ENCODE data around the gene SEMA4F.

SEMA4F gene

DNA sequence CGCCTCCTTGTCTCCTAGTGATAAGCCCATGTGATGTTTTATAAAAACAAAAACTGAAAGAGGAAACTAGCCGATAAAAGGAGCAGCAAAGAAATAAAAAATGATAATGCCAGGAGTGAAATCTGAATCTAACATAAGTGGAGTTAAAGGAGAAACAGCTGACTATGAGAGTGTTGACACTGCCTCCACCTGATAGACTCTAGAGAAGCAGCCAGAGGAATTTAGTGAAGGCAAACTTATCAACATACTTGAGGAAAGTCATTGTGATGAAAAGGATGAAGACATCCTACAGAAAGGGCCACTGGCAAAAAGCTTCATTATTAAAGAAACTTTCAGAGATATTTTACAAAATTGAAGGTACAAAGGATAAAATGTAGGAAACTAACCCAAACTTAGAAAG lies 7.8 kb upstream of the SEMA4F start:
- H3K27ac ChIP-seq (ENCODE audit: low read depth, low read length) = no peak overlapping the region
- H3K4me2 ChIP-seq (ENCODE audit: low read depth, low read length, poor library complexity, severe bottlenecking) = no peak overlapping the region
- no peaks in the 10 kb centered on the region for H3F3A ChIP-seq (ENCODE audit: insufficient read depth)
- no peak for TF ChIP-seq EZH2phosphoT487 (conservative IDR thresholded peaks at IDR 0.05; ENCODE audit: low read length)
- TF ChIP-seq, protein P1, sequence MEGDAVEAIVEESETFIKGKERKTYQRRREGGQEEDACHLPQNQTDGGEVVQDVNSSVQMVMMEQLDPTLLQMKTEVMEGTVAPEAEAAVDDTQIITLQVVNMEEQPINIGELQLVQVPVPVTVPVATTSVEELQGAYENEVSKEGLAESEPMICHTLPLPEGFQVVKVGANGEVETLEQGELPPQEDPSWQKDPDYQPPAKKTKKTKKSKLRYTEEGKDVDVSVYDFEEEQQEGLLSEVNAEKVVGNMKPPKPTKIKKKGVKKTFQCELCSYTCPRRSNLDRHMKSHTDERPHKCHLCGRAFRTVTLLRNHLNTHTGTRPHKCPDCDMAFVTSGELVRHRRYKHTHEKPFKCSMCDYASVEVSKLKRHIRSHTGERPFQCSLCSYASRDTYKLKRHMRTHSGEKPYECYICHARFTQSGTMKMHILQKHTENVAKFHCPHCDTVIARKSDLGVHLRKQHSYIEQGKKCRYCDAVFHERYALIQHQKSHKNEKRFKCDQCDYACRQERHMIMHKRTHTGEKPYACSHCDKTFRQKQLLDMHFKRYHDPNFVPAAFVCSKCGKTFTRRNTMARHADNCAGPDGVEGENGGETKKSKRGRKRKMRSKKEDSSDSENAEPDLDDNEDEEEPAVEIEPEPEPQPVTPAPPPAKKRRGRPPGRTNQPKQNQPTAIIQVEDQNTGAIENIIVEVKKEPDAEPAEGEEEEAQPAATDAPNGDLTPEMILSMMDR (IDR thresholded peaks at IDR 0.05; ENCODE audit: insufficient read depth, low read length, poor library complexity, severe bottlenecking) = no peak
- H3K27me3 ChIP-seq (ENCODE audit: low read length) = no peaks in the 10 kb centered on the region
- H3K9ac ChIP-seq (ENCODE audit: low read length) = no peak overlapping the region
- no peak overlapping the region for H2AFZ ChIP-seq (ENCODE audit: low read depth, low read length, severe bottlenecking)
- H4K20me1 ChIP-seq (ENCODE audit: low read depth, low read length) = no peaks in the 10 kb centered on the region; the same call in 1 of the 2 replicates
- H3K9me3 ChIP-seq (ENCODE audit: insufficient read depth, low read length) = no peaks in the 10 kb centered on the region
- no peaks in the 10 kb centered on the region for H3K79me2 ChIP-seq (ENCODE audit: insufficient read depth, low read length)
- H3K4me3 ChIP-seq (ENCODE audit: insufficient read depth, low read length, poor library complexity, severe bottlenecking) = no peak overlapping the region
- no peaks in the 10 kb centered on the region for H3K9me2 ChIP-seq (replicated peaks; ENCODE audit: insufficient read depth, low read length)
- H3K36me3 ChIP-seq (ENCODE audit: low read length) = no peaks in the 10 kb centered on the region

DNA sequence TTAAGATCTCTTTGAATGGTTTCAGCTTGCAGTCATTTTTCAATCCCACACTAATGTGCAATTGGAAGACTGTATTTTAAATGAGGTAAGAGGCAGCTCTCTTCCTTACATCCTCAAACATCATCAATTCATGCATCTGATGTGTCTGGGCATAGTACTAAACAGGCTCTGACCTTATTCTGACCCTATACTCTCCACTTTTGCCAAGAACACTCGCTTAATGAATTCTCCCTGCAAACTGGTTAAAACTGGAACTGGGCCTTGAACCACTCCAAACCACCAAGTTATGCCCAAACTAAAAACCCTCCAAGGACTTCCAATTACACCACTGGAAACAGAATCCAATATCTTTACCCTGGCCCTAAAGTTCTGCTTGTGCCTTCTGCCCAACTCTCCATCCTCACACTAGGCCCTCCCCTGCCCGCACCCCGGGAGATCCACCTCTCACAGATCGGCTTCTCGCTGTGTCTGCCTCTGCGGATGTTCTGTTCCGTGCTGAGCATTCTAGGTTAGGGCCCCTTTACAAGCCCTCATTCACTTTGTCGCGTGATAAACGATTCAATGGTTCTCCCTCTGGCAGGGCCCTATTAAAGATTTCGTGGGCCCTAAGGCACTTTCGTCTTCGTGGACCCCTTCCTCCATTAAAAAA lies 7.1 kb upstream of the SEMA4F start:
- H4K20me1 ChIP-seq (ENCODE audit: low read depth, low read length) = no peaks in the 10 kb centered on the region; the same call in 1 of the 2 replicates
- H3K9me3 ChIP-seq (ENCODE audit: insufficient read depth, low read length) = no peaks in the 10 kb centered on the region
- H3K9me2 ChIP-seq (replicated peaks; ENCODE audit: insufficient read depth, low read length) = no peaks in the 10 kb centered on the region
- H3K27me3 ChIP-seq (ENCODE audit: low read length) = no peaks in the 10 kb centered on the region
- no peak for TF ChIP-seq EZH2phosphoT487 (conservative IDR thresholded peaks at IDR 0.05; ENCODE audit: low read length)
- TF ChIP-seq, protein P1 (IDR thresholded peaks at IDR 0.05; ENCODE audit: insufficient read depth, low read length, poor library complexity, severe bottlenecking) = no peak
- H3K27ac ChIP-seq (ENCODE audit: low read depth, low read length) = no peak overlapping the region
- H3K4me2 ChIP-seq (ENCODE audit: low read depth, low read length, poor library complexity, severe bottlenecking) = no peak overlapping the region
- H3K4me3 ChIP-seq (ENCODE audit: insufficient read depth, low read length, poor library complexity, severe bottlenecking) = no peak overlapping the region
- no peaks in the 10 kb centered on the region for H3K79me2 ChIP-seq (ENCODE audit: insufficient read depth, low read length)
- H3F3A ChIP-seq (ENCODE audit: insufficient read depth) = no peaks in the 10 kb centered on the region
- no peak overlapping the region for H2AFZ ChIP-seq (ENCODE audit: low read depth, low read length, severe bottlenecking)
- H3K9ac ChIP-seq (ENCODE audit: low read length) = no peak overlapping the region
- no peaks in the 10 kb centered on the region for H3K36me3 ChIP-seq (ENCODE audit: low read length)

DNA sequence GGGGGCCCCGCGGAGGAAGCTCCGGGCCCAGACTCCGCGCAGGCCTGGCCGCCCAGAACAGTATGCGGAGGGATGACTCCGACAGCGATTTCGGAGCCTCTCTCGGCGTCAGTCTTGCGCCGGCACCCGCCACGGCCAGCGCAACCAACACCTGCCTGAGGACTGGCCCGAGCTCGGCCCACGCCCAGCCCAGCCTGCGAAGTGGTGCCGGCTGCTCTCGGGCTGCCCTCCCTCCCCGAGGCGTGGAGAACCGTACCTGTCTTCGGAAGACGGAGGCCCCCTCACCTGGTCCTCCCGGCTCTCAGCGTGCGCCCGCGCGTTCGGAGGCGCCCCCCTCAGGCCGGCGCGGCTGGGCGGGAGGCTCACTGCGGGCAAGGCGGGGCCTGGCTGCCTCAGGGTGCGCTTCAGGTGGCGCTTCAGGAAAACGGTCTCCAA lies 6.0 kb upstream of the SEMA4F start, which contains the start of gene M1AP:
TSS of gene M1AP (minus strand) at position 322 of the 435 bp plus-strand sequence. CDS start 8,055 bp downstream, outside the sequence.
- Histone ChIP-seq H3K4me2 (ENCODE audit: low read depth, low read length, poor library complexity, severe bottlenecking) (no peak within 1 kb of the TSS), H3K9me3 (ENCODE audit: insufficient read depth, low read length) (no peaks in the 10 kb centered on the region), H3K27ac (ENCODE audit: low read depth, low read length) (no peak within 1 kb of the TSS), H3K79me2 (ENCODE audit: insufficient read depth, low read length) (no peaks in the 10 kb centered on the region), H3K27me3 (ENCODE audit: low read length) (no peaks in the 10 kb centered on the region), H2AFZ (ENCODE audit: low read depth, low read length, severe bottlenecking) (no peak within 1 kb of the TSS), H3F3A (ENCODE audit: insufficient read depth) (no peaks in the 10 kb centered on the region), H3K4me3 (ENCODE audit: insufficient read depth, low read length, poor library complexity, severe bottlenecking) (no peak within 1 kb of the TSS), H3K9ac (ENCODE audit: low read length) (no peak within 1 kb of the TSS), H4K20me1 (ENCODE audit: low read depth, low read length) (no peaks in the 10 kb centered on the region), H3K9me2 (replicated peaks; ENCODE audit: insufficient read depth, low read length) (no peaks in the 10 kb centered on the region), H3K36me3 (ENCODE audit: low read length) (no peaks in the 10 kb centered on the region)
- no peak for TF ChIP-seq EZH2phosphoT487 (conservative IDR thresholded peaks at IDR 0.05; ENCODE audit: low read length)
- TF ChIP-seq, protein P1 (IDR thresholded peaks at IDR 0.05; ENCODE audit: insufficient read depth, low read length, poor library complexity, severe bottlenecking) = no peak
